Activated naive CD4-positive, alpha-beta T cell treated with anti-CD3 and anti-CD28 coated beads, Interleukin-2, amount 10 ng/mL, durations not matched to agents 7 days and 5 days (primary cell): ENCODE measurements around the gene CYTH3.
"Not testable (repeated sequence)": the region's sequence is repeated elsewhere in the genome, so short reads cannot be mapped to it uniquely, and the experiment has no call there.

Source experiments
- CTCF ChIA-PET: fragments of 350-600 bp; sonication (Branson Sonifier 250); formaldehyde crosslinking; loops from one replicate; lab custom pipeline; 2021; ENCODE audit warnings: antibody characterized with exemption; lab: Charles Lee
- DNase-seq: peaks from one replicate; pipeline ENCODE4 v3.0.0-alpha.2; 2020
- H3K27ac Mint-ChIP-seq: one replicate; pipeline ENCODE4 v1.8.0; 2021; ENCODE audit warnings: mild to moderate bottlenecking, moderate library complexity, mixed read lengths
- H3K27me3 Mint-ChIP-seq: one replicate; pipeline ENCODE4 v1.8.0; 2021; ENCODE audit warnings: mild to moderate bottlenecking, mixed read lengths
- H3K36me3 Mint-ChIP-seq: one replicate; pipeline ENCODE4 v1.8.0; 2021; ENCODE audit warnings: mixed read lengths
- H3K4me1 Mint-ChIP-seq: one replicate; pipeline ENCODE4 v1.8.0; 2021; ENCODE audit warnings: mixed read lengths
- H3K4me3 Mint-ChIP-seq: one replicate; pipeline ENCODE4 v1.8.0; 2021; ENCODE audit warnings: mild to moderate bottlenecking, moderate library complexity, mixed read lengths
- H3K9me3 Mint-ChIP-seq: one replicate; pipeline ENCODE4 v1.8.0; 2021; ENCODE audit warnings: mixed read lengths

Gene CYTH3

GRCh38 chr7:6291531-6291930 is 19.1 kb upstream of the CYTH3 start:
- H3K36me3 Mint-ChIP-seq: no peaks in the 10 kb centered on the region
- DNase-seq: no peak
- H3K4me1 Mint-ChIP-seq: no peaks in the 10 kb centered on the region
- H3K27ac Mint-ChIP-seq: no peak overlapping the region
- H3K4me3 Mint-ChIP-seq: no peak overlapping the region
- H3K27me3 Mint-ChIP-seq: peaks cover 8% of the 10 kb centered on the region
- CTCF ChIA-PET: no interaction called here
- no peaks in the 10 kb centered on the region for H3K9me3 Mint-ChIP-seq

GRCh38 chr7:6290319-6290741 is 17.9 kb upstream of the CYTH3 start:
- Mint-ChIP-seq H3K9me3 (no peaks in the 10 kb centered on the region), H3K27ac (no peak overlapping the region), H3K27me3 (peaks cover 8% of the 10 kb centered on the region), H3K4me1 (no peaks in the 10 kb centered on the region), H3K4me3 (no peak overlapping the region), H3K36me3 (no peaks in the 10 kb centered on the region)
- DNase-seq: no peak
- CTCF ChIA-PET: no interaction called here

- H3K9me3 Mint-ChIP-seq: no peaks in the 10 kb centered on the region
- H3K27me3 Mint-ChIP-seq: peaks cover 6% of the 10 kb centered on the region
- no peaks in the 10 kb centered on the region for H3K36me3 Mint-ChIP-seq
- CTCF ChIA-PET: no interaction called here
- H3K27ac Mint-ChIP-seq: no peak overlapping the region
- no peak for DNase-seq
- H3K4me3 Mint-ChIP-seq: no peak overlapping the region
- H3K4me1 Mint-ChIP-seq: no peaks in the 10 kb centered on the region
These were observed 15.9 kb upstream of the CYTH3 start for GRCh38 chr7:6288270-6288860.

GRCh38 chr7:6286486-6286885 is 14.1 kb upstream of the CYTH3 start:
- H3K9me3 Mint-ChIP-seq: no peaks in the 10 kb centered on the region
- H3K36me3 Mint-ChIP-seq: no peaks in the 10 kb centered on the region
- no peak overlapping the region for H3K27ac Mint-ChIP-seq
- H3K4me3 Mint-ChIP-seq: no peak overlapping the region
- DNase-seq: no peak
- H3K4me1 Mint-ChIP-seq: no peaks in the 10 kb centered on the region
- CTCF ChIA-PET: no interaction called here
- H3K27me3 Mint-ChIP-seq: peaks cover 6% of the 10 kb centered on the region

GRCh38 chr7:6284461-6285360 is 12.3 kb upstream of the CYTH3 start:
- CTCF ChIA-PET: no interaction called here
- no peak overlapping the region for H3K4me3 Mint-ChIP-seq
- DNase-seq: no peak
- no peak overlapping the region for H3K27ac Mint-ChIP-seq
- H3K4me1 Mint-ChIP-seq: no peaks in the 10 kb centered on the region
- H3K9me3 Mint-ChIP-seq: no peaks in the 10 kb centered on the region
- no peaks in the 10 kb centered on the region for H3K36me3 Mint-ChIP-seq
- H3K27me3 Mint-ChIP-seq: peaks cover 7% of the 10 kb centered on the region

- no peak overlapping the region for H3K27ac Mint-ChIP-seq
- no peaks in the 10 kb centered on the region for H3K9me3 Mint-ChIP-seq
- peaks cover 9% of the 10 kb centered on the region for H3K27me3 Mint-ChIP-seq
- H3K36me3 Mint-ChIP-seq: no peaks in the 10 kb centered on the region
- no peak for DNase-seq
- no peak overlapping the region for H3K4me3 Mint-ChIP-seq
- H3K4me1 Mint-ChIP-seq: no peaks in the 10 kb centered on the region
- CTCF ChIA-PET: no interaction called here
These were observed 11.6 kb upstream of the CYTH3 start for GRCh38 chr7:6284055-6284400.

- H3K9me3 Mint-ChIP-seq, DNase-seq, CTCF ChIA-PET, H3K4me1 Mint-ChIP-seq, H3K27ac Mint-ChIP-seq, H3K36me3 Mint-ChIP-seq, H3K27me3 Mint-ChIP-seq, H3K4me3 Mint-ChIP-seq: not testable (repeated sequence)
These were observed 11.1 kb upstream of the CYTH3 start for GRCh38 chr7:6283391-6284054.

GRCh38 chr7:6279937-6280336 is 7.5 kb upstream of the CYTH3 start:
- CTCF ChIA-PET: no interaction called here
- Mint-ChIP-seq H3K4me3 (no peak overlapping the region), H3K9me3 (no peaks in the 10 kb centered on the region), H3K36me3 (no peaks in the 10 kb centered on the region), H3K27ac (no peak overlapping the region), H3K4me1 (no peaks in the 10 kb centered on the region), H3K27me3 (peaks cover 14% of the 10 kb centered on the region)
- no peak for DNase-seq

- Mint-ChIP-seq H3K27ac (no peak overlapping the region), H3K4me1 (no peaks in the 10 kb centered on the region), H3K4me3 (no peak overlapping the region), H3K36me3 (no peaks in the 10 kb centered on the region), H3K9me3 (no peaks in the 10 kb centered on the region), H3K27me3 (peaks cover 14% of the 10 kb centered on the region)
- DNase-seq: no peak
- CTCF ChIA-PET: no interaction called here
These were observed 6.9 kb upstream of the CYTH3 start for GRCh38 chr7:6279341-6279740.

- no peaks in the 10 kb centered on the region for H3K4me1 Mint-ChIP-seq
- no peaks in the 10 kb centered on the region for H3K9me3 Mint-ChIP-seq
- no peak overlapping the region for H3K27ac Mint-ChIP-seq
- CTCF ChIA-PET: no interaction called here
- no peak overlapping the region for H3K4me3 Mint-ChIP-seq
- no peaks in the 10 kb centered on the region for H3K36me3 Mint-ChIP-seq
- DNase-seq: no peak
- peaks cover 18% of the 10 kb centered on the region for H3K27me3 Mint-ChIP-seq
These were observed 6.4 kb upstream of the CYTH3 start for GRCh38 chr7:6278749-6279310.

GRCh38 chr7:6277476-6277875 is 5.1 kb upstream of the CYTH3 start:
- H3K4me3 Mint-ChIP-seq: no peak overlapping the region
- H3K4me1 Mint-ChIP-seq: peaks cover 6% of the 10 kb centered on the region
- no peaks in the 10 kb centered on the region for H3K9me3 Mint-ChIP-seq
- H3K27me3 Mint-ChIP-seq: peaks cover 29% of the 10 kb centered on the region
- DNase-seq: no peak
- CTCF ChIA-PET: interaction anchor here (0.9 kb wide), 1 partner anchor 47 kb away, joined by 3 read pairs; no protein-coding TSS in a partner anchor
- peaks cover 1% of the 10 kb centered on the region for H3K36me3 Mint-ChIP-seq
- H3K27ac Mint-ChIP-seq: no peak overlapping the region

- no peak overlapping the region for H3K4me3 Mint-ChIP-seq
- no peaks in the 10 kb centered on the region for H3K9me3 Mint-ChIP-seq
- peaks cover 6% of the 10 kb centered on the region for H3K4me1 Mint-ChIP-seq
- peaks cover 30% of the 10 kb centered on the region for H3K27me3 Mint-ChIP-seq
- H3K36me3 Mint-ChIP-seq: peaks cover 1% of the 10 kb centered on the region
- CTCF ChIA-PET: interaction anchor here (0.9 kb wide), 1 partner anchor 47 kb away, joined by 3 read pairs; no protein-coding TSS in a partner anchor
- H3K27ac Mint-ChIP-seq: no peak overlapping the region
- no peak for DNase-seq
These were observed 4.5 kb upstream of the CYTH3 start for GRCh38 chr7:6276911-6277408.

- H3K27me3 Mint-ChIP-seq: peaks cover 48% of the 10 kb centered on the region
- H3K36me3 Mint-ChIP-seq: peaks cover 1% of the 10 kb centered on the region
- no peak for DNase-seq
- no peak overlapping the region for H3K27ac Mint-ChIP-seq
- CTCF ChIA-PET: no interaction called here
- no peaks in the 10 kb centered on the region for H3K9me3 Mint-ChIP-seq
- peaks cover 20% of the 10 kb centered on the region for H3K4me1 Mint-ChIP-seq
- no peak overlapping the region for H3K4me3 Mint-ChIP-seq
These were observed 2.3 kb upstream of the CYTH3 start for GRCh38 chr7:6274743-6275142.

- DNase-seq: no peak
- Mint-ChIP-seq H3K36me3 (peaks cover 1% of the 10 kb centered on the region), H3K4me3 (no peak overlapping the region), H3K27ac (no peak overlapping the region), H3K27me3 (peaks cover 51% of the 10 kb centered on the region), H3K4me1 (peaks cover 20% of the 10 kb centered on the region), H3K9me3 (no peaks in the 10 kb centered on the region)
- CTCF ChIA-PET: no interaction called here
These were observed 1.6 kb upstream of the CYTH3 start for GRCh38 chr7:6273917-6274630.
